GM18507 (cell line): ENCODE data around the gene KRTAP10-1.
"Not testable (repeated sequence)": the region's sequence is repeated elsewhere in the genome, so short reads cannot be mapped to it uniquely, and the experiment has no call there.

Experiments
- DNase-seq: peaks from one replicate; pipeline ENCODE4 v3.0.0; 2011; ENCODE audit warnings: low read depth; ENCODE audit not compliant: insufficient read length; ENCODE audit errors: extremely low spot score
- FAIRE-seq: peaks from 2 replicates; lab custom pipeline; 2011; peaks lifted over from hg19 to GRCh38; lab: Jason Lieb, UNC

KRTAP10-1 gene

DNA sequence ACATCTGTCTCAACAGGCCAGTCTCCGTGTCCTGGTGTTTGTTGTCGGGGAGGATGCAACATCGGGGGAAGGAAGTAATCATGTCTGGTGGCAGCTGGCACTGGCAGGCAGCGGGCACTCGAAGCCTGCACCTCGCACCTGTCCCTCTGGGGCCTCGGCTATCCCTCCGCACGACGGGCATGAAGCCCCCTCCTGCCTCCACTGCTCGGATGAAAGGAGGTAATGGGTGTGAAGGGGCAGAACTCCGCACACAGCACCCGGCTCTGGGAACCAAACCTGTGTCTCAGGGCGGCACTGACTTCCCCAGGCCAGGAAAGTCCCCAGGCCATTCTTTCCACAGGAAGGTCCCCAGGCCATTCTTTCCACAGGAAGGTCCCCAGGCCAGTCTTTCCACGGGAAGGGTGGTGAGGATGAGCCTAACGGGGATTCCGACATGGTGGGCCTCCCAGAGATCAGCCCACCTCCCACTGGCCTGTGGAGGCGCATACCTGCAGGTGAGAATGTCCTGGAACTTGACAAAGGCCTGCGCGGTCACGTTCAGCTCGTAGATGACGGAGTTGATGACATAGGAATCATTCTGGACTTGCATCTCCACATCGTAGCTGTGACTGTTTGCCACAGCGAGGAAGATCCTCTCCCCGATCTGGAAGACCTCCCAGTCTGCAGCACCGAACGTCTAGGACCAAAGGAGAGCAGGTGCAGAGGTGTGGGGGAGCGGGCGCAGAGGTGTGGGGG is 31.1 kb downstream of the KRTAP10-1 start:
- no peak for DNase-seq
- FAIRE-seq = no peak

DNA sequence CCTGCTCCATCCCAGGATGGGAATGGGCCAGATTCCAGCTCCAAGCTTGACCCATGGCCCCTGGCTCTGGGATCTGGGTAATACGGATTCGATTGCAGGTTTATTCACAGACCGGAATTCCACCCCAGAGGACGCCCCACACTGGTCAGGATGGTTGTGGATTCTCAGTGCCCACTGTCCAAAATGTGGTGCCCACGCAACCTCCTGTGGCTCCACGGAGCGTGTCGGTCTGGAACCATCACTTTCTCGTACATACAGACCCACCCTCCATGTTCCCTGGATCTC is 31.6 kb downstream of the KRTAP10-1 start:
- FAIRE-seq (no peak), DNase-seq (no peak)

- DNase-seq (no peak), FAIRE-seq (no peak)
These were observed 32.1 kb downstream of the KRTAP10-1 start for GRCh38 chr21:44507673-44508425.

DNA sequence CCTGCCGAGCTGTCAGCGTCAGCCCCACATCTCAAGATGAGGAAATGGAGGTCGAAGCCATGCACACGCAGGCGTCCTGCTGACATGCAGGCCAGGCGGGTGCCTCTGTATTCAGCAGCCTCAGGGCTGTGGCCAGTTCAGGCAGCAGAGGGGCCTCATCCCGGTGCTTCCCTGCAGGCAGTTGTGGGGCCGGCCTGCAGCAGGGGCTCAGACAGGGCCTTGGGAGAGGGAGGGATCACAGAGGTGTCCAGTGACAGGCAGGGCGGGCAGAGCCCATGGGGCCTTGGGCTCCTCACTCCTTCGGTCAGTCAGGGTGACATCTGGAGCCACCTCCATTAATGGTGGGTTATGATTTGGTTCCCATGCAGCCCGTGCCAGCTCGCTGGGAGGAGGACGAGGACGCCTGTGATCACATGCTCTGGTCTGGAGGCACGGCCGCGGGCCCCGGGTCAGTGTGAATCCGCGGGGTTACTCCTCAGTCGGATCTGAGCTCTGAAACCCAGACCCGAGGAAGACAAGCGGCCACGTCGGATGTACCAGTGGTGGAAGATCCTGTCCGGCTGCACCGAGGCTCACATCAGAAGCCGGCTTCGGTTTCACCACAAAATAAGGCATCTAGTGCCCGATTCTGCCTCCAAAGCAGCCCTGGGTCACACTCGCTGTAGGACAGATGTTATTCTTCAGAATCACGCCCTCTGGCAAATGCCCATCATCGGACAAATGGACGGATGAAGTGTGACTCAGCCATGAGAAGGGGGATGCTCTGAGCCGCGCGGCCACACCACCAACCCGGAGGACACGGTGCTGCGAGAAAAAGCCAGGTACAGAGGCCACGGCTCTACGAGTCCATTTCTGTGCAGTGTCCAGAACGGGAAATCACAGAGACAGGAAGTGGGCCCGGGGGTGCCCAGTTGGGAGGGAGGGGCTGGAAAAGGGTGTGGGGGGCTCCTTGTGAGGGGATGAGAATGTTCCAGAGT is 33.4 kb downstream of the KRTAP10-1 start:
- DNase-seq (no peak), FAIRE-seq (no peak)

DNA sequence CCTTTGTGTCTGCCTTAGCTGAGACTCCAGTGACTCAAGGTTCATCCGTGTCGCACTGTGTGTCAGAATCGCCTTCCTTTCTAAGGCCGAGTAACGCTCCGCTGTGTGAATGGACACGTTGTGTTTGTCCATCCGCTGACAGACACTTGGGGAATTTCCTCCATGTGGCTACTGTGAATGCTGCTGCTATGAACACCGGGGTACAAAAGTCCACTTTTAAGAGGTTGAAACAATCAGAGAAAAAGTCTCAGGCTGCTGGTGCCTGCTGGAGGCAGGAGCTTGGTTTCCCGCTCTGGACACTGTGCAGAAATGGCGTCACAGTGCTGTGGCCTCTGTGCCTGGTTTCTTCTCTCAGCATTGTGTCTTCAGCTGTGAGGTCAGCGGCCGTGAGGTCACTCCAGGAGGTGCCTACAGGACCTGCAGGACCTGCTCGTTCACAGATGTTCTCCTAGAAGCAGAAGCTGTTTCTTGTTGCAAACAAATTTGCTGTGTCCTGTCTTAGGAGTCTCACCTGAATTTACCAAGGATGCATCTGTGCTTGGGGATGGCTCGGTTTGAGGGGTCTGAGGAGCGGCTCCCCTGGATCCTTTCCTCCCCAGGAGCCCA is 34.2 kb downstream of the KRTAP10-1 start:
- DNase-seq (no peak), FAIRE-seq (no peak)

- FAIRE-seq (no peak), DNase-seq (no peak)
These were observed 36.0 kb downstream of the KRTAP10-1 start for GRCh38 chr21:44503901-44504399.

DNA sequence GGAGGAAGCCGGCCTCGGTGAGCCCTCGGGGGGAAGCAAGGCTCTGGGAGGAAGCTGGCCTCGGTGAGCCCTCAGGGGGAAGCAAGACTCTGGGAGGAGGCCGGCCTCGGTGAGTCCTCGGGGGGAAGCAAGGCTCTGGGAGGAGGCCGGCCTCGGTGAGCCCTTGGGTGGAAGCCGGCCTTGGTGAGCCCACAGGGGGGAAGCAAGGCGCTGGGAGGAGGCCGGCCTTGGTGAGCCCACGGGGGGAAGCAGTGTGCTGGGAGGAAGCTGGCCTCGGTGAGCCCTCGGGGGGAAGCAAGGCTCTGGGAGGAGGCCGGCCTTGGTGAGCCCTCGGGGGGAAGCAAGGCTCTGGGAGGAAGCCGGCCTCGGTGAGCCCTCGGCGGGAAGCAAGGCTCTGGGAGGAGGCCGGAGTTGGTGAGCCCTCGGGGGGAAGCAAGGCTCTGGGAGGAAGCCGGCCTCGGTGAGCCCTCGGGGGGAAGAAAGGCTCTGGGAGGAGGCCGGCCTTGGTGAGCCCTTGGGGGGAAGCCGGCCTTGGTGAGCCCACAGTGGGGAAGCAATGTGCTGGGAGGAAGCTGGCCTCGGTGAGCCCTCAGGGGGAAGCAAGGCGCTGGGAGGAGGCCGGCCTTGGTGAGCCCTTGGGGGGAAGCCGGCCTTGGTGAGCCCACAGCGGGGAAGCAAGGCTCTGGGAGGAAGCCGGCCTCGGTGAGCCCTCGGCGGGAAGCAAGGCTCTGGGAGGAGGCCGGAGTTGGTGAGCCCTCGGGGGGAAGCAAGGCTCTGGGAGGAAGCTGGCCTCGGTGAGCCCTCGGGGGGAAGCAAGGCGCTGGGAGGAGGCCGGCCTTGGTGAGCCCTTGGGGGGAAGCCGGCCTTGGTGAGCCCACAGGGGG is 36.7 kb downstream of the KRTAP10-1 start:
- FAIRE-seq = not testable (repeated sequence)

GRCh38 chr21:44502171-44502958 is 37.6 kb downstream of the KRTAP10-1 start:
- FAIRE-seq (no peak), DNase-seq (no peak)

More for the DNA sequence above, 36.7 kb downstream of the KRTAP10-1 start:
- not testable (repeated sequence) for DNase-seq

GRCh38 chr21:44500111-44500510 is 39.9 kb downstream of the KRTAP10-1 start:
- FAIRE-seq (no peak), DNase-seq (no peak)

GRCh38 chr21:44499631-44500030 is 40.4 kb downstream of the KRTAP10-1 start:
- FAIRE-seq = no peak
- no peak for DNase-seq

DNA sequence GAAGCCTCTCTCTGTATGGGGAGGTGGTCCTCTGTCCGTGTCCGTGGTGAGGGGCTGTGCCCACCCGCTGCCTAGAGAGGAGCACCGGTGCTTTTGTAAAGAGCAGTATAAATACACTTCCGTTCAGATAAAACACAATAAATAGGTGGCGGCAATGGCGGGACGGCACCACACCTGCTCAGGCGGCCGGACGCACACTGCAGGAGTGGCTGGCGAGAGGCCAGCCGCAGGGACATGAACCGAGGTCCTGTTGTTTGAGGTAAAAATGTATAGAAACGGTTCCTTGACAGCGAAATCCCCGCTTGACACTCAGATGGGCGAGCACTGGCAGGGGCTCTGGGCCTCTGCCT is 40.8 kb downstream of the KRTAP10-1 start:
- FAIRE-seq = no peak
- DNase-seq = no peak

DNA sequence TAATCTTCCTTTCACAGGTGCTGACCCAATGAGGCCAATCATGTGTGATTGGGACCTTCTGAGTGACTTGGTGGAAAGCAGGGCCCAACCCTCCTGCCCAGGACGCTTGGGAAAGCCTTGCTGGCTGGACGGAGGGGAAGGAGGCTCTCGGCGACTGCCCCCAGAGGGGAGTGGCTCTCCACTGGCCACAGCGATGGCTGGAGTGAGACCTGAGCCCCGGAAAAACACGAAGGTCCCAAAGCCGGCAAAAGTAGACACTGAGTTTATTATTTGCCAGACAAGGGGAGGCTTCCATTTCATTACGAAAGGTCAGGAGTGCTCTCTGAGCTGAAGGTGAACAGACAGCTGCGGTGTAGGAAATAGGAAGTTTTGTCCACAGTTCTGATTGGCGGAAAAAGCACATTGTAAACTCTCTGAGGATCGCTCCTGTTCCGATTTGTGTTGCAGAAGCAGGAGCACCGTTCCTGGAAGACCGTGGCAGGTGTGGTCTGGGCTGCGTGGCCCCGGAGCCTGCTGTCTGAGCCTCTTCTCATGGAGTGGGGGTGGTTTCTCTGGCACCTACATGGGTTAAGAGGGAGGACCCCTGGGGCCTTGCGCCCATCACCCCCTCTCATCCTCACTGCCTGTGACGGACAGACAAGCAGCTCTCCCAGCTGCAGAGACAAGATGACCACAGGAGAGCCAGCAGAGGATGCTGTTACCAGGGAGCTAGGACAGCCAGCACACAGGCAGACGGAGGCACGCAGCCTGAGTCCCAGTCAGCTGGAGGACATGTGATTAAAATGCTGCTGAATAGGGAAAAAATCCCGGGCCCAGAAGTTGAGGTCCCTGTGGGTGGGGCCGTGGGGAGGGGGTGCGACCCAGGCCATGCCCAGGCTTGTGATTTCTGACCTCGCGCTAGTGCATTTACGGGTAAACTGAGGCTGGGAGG is 41.5 kb downstream of the KRTAP10-1 start:
- no peak for DNase-seq
- FAIRE-seq = no peak

DNA sequence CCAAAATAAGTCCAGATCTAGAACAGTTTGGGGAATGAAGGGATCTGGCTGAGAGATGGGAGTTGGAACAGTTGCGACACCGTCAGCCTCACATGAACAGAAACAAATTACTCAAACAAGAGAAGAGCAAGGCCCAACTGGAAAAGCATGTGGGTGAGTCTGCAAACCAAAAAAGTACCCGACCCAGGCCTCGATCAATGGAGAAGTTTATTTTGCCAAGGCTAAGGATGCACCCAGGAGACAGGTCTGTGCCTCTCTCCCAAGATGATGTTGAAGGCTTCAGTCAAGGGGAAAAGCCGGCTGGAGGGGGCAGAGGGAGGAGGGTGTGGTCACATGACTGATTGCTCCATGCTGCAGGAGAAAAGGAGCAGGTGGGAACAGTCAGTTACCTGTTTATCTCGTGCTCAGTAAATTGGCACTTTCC is 42.3 kb downstream of the KRTAP10-1 start:
- FAIRE-seq (no peak), DNase-seq (no peak)

DNA sequence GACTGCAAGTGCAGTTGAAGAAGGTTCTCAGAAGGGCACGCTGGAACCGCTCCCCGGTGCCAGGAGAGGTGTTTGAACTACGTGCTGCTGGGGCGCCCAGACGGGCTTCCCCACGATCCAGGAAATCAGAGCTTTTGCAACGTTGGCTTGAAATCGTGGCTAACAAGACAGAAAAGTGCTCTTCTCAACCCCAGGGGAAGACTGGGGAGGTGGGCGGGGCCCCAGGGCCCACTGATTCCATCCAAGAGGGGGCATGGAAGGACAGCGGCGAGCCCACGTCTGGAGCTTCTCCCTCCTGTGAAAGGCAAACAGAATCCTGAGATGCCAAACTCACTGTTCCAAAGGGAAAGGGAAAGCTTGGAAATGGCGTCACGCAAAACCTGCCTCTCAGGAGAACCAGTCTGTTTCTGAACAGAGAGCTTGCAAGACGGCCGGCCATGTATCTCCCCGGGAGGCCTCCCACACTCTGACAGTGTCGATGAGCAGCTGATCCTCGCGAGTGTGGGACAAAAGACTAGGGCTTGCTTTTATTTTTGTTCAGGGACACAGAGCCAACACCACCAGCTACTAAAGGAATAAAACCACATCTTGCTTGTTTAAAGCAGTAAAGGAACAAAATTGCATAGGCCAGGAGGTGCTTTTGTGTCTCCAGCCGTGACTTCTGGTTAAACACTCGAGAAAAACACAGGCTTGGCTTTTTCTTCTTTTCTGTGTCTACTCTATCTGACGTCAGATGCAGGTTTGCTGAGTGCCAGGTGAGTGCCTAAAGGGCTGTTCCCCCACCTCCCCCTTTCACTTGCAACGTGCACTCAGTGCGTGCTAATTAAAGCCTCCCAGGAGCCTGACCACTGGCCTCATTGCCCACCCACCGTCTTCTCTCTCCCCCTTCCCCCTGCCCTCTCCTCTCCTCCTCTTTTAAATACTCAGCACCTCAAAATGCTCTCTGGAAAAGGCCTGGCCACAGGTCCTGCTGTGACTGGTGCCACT is 43.1 kb downstream of the KRTAP10-1 start:
- no peak for FAIRE-seq
- no peak for DNase-seq

- DNase-seq (no peak), FAIRE-seq (no peak)
These were observed 44.1 kb downstream of the KRTAP10-1 start for GRCh38 chr21:44495611-44496563.
